Measurements from ENCODE around the gene LRRTM2.

DNA sequence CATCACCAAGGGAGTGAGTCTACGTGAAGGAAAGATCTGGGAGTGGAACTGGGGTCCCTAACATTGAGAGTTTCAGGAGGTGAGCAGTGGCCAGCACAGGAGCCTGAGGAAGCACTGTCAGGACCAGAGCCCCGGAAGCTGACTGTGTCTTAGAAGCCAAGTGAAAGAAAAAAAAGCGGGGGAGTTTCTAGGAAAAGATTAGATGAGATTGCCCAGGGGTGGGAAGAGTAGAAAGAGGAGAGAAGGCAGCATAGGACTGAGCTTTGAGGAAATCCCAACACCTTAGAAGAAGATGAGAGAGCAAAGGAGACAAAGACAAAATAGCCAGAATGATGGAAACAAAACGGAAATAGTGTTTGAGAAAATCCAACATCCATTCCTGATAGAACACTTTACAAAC is 37.0 kb upstream of the LRRTM2 start:
- TF ChIP-seq, protein P1, sequence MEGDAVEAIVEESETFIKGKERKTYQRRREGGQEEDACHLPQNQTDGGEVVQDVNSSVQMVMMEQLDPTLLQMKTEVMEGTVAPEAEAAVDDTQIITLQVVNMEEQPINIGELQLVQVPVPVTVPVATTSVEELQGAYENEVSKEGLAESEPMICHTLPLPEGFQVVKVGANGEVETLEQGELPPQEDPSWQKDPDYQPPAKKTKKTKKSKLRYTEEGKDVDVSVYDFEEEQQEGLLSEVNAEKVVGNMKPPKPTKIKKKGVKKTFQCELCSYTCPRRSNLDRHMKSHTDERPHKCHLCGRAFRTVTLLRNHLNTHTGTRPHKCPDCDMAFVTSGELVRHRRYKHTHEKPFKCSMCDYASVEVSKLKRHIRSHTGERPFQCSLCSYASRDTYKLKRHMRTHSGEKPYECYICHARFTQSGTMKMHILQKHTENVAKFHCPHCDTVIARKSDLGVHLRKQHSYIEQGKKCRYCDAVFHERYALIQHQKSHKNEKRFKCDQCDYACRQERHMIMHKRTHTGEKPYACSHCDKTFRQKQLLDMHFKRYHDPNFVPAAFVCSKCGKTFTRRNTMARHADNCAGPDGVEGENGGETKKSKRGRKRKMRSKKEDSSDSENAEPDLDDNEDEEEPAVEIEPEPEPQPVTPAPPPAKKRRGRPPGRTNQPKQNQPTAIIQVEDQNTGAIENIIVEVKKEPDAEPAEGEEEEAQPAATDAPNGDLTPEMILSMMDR (IDR thresholded peaks at IDR 0.05), result no peak
- TF ChIP-seq POLR2AphosphoS5 (IDR thresholded peaks at IDR 0.05; ENCODE audit: insufficient read depth in 1 of 2, low read depth in 1 of 2), result no peak

Measured in vagina (tissue), 2 donors.